Transverse colon (tissue), 4 donors: ENCODE measurements around the gene SLC27A1.

Experiments used
- CTCF ChIP-seq, 5 experiments: fragments of 200-600 bp in 3 of 5; fragments of 450-650 bp in 2 of 5; sonication (generic) in 3 of 5; IDR thresholded peaks; 1 replicate in 2 of 5; 2 replicates in 3 of 5; pipeline ENCODE4 v1.5.1; 2016 to 2017; ENCODE audit warnings: antibody characterized with exemption in 5 of 5, inconsistent platforms in 3 of 5, mild to moderate bottlenecking in 2 of 5, moderate library complexity in 1 of 5
- POLR2A ChIP-seq: fragments of 450-650 bp; IDR thresholded peaks from one replicate; pipeline ENCODE4 v1.6.1; 2016; ENCODE audit warnings: antibody characterized with exemption, mild to moderate bottlenecking, moderate library complexity
- POLR2AphosphoS5 ChIP-seq, 3 donors: sonication (generic); formaldehyde crosslinking; IDR thresholded peaks; one replicate each; pipeline ENCODE4 v1.6.1; 2016; ENCODE audit warnings: antibody characterized with exemption in 3 of 3

- no peak for TF ChIP-seq POLR2A
- no peak for TF ChIP-seq POLR2AphosphoS5 (IDR thresholded peaks at IDR 0.05)
- TF ChIP-seq CTCF (IDR thresholded peaks at IDR 0.05), result no peak
Observed at GRCh38 chr19:17534767-17535166, 64.4 kb downstream of the SLC27A1 start.
